GM21576 (cell line): ENCODE results near the gene MSTO1.
"Not testable (repeated sequence)": the region's sequence is repeated elsewhere in the genome, so short reads cannot be mapped to it uniquely, and the experiment has no call there.

ENCODE experiments used
- ATAC-seq: cut with Tn5 transposase; IDR thresholded peaks from one replicate; pipeline ENCODE4 v1.9.1; 2021; ENCODE audit warnings: mild to moderate bottlenecking, moderate library complexity; ENCODE audit not compliant: unreplicated experiment

The MSTO1 gene

GRCh38 chr1:155613226-155613625 lies 3.2 kb downstream of the MSTO1 start:
- not testable (repeated sequence) for ATAC-seq

DNA sequence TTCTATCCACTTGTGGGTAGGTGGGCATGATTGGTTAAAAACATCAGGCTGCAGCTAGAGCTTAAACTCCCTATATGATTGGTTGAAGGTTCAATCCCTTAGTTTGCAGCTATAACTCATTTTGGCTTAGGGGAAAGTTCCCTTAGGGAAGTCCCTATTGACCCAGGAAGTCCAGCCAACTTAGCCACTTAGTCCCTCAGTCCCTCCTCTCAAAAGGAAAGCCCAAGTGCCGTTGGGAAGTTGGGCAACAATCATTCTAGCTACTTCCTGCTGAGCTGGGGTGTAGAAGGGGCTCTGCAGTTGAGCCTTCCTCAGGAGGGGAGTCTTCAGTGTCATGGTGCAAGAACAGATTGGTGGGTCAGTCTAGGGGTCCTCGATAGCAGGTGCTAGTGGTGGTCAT lies 12.2 kb downstream of the MSTO1 start:
- no peak for ATAC-seq

- ATAC-seq, result no peak
Measured at GRCh38 chr1:155623357-155623756, 13.3 kb downstream of the MSTO1 start.

GRCh38 chr1:155626428-155626827 lies 16.4 kb downstream of the MSTO1 start:
- ATAC-seq, result not testable (repeated sequence)

DNA sequence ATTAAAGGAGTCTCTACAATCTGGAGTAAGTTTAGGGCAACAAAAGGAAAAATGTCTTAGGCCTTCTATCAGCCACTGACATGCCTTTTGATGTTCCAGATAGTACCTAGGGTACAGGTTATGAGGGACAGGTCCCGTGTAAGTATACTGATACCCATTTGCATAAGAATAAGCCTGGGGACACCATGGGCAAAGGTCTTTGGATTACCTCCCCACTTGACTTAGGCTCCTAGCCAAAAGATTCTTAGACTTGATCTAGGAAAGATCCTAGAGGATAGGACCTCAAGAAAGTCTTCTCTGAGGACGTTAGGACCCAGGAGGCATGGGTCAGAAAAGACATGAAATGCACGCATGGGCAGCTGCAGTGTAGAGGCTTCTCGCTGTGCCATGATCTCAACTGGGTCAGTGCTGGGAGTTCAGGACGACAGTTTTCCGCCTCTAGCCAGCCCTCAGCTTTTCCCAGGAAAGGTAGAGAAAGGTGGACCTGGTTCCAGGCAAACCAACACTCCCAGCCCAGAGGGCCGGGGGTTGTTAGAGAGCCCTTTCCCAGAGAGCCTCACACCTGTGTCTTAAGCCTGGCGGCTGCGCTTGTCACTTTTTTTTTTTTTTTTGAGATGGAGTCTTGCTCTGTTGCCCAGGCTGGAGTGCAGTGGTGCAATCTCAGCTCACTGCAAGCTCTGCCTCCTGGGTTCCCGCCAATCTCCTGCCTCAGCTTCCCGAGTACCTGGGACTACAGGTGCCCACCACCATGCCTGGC lies 26.6 kb downstream of the MSTO1 start:
- no peak for ATAC-seq

DNA sequence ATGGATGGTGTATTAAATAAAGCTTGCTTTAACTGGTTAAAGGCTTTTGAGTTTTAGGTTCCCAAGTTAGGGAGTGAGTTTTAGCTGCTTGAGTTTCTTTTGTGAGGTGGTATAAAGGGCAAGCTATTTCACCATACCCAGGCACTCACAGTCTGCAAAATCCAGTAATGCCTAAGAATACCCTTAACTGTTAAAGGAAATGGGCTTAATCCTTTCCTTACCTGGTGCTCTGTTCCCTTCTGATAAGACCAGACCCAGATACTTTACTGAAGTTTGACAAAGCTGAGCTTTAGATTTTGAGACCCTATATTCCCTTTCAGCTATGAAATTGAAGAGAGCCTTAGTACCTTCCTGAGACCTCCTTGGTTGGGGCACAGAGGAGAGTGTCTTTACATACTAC lies 30.3 kb downstream of the MSTO1 start:
- ATAC-seq, result no peak

DNA sequence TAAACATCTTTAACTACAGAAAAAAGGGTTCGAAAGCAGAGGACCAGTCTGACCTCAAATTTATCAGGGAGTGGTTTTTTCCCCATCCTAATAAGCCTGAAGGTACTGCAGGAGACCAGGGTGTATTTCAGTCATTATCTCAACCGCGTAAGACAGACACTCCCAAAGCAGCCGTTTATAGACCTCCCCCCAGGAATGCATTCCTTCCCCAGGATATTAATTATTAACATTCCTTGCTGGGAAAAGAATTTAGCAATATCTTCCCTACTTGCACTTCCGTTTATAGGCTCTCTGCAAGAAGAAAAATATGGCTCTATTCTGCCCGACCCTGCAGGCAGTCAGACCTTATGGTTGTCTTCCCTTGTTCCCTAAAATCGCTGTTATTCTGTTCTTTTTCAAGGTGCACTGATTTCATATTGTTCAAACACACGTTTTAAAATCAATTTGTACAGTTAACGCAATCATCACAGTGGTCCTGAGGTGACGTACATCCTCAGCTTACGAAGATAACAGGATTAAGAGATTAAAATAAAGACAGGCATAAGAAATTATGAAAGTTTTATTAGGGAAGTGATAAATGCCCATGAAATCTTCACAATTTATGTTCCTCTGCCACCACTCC lies 32.7 kb downstream of the MSTO1 start:
- not testable (repeated sequence) for ATAC-seq

GRCh38 chr1:155643230-155643629 lies 33.2 kb downstream of the MSTO1 start:
- ATAC-seq, result no peak

DNA sequence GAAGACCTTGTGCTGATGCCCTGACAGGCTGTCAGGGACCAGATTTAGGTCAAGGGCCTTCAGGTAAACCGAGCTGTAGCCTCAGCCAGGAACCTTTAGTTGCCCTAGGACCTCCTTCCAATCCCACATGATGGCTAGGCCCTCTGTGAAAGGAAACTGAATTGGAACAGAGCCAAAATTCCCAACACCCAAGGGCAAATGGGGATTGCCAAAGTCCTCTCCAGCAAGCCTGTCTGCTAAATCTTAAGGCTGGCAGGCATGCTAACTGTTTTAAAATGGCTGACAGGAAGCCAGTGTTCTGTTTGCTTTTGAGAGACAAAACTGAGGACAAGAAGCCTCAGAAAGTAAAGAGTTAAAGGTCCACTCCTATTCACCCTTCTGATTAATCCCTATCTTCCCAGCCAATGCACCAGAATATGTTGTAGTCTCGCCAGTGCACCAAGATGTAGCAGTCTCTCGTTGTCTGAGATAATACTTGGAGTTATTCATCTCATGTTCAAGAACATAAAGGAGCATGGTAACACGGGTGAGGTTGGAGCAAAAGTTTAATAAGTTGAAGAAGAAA lies 35.1 kb downstream of the MSTO1 start:
- ATAC-seq, result no peak

- no peak for ATAC-seq
Measured at GRCh38 chr1:155645648-155646047, 35.6 kb downstream of the MSTO1 start.

DNA sequence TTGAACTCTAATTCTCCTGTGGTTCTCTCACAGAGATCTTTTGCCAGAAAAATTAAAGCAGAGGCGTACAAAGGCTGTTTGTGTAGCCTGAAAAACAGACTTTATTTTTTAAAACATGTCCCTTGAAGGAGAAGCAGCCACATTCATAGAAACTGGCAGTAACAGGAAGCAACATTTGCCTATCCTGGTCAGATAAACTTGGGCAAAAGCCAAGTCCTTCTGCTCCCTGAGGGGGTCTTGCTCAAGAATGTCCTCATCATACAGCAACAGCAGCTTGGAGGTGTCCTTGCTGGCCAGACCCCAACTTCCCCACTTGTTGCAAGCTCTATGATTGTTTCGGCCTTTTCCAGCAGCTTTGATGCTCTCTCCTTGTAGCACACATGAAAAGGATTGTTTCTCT lies 36.3 kb downstream of the MSTO1 start:
- no peak for ATAC-seq

DNA sequence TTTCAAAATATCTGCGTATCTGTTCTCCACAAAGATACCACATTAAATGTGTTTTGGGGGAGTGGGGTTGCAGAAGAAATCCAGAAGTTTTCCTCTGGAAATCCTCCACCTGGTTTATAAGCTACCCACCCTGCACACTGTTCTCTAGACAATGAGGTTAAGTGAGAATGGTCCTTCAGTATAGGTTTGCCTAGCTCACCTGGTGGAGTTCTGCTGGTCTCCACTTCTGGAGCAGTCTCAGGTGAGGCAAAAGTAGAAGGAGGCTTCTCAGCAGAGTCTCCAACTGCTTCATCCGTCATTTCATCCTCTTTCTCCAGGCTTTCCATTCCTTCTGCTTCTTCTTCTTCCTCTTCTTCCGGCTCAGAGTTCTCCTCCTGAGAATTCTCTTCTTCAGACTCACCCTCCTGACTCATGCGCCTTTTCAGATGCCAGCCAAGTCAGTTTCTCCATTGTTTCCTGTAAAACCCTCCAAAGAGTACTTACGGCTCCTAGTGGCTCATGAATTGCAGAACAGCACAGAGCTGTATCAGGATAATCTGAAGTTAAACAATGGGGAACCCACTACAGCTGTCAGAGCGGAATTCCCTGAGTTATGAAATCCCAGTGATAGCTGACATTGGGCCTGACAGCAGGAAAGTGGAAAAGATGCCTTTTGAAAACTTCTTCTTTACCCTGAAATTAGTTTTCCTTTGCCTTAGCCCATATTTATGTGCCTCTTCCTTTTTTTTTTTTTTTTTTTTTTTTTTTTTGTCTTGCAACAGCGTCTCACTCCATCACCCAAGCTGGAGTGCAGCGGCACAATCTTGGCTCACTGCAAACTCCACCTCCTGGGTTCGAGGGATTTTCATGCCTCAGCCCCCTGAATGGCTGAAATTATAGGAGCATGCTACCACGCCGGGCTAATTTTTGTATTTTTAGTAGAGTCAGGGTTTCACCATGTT lies 38.5 kb downstream of the MSTO1 start:
- no peak for ATAC-seq

DNA sequence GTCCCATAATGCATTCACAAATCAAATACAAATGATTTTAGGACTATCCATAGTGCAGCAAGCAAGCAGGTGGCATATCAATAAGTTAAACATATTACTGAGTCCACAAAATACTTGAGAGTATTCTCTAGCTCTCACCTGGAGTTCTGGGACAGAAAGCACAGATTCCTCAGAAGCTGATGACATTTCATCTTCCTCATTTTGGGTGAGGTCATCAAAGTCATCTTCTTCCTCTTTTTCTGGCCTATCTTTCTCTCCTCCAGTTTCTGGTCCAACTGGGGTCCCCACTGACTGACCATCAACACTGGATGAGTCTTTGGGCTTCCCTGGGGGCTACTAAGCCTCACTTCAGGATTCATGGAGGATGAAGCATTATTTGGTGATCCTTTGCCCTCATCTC lies 39.7 kb downstream of the MSTO1 start:
- ATAC-seq, result no peak

GRCh38 chr1:155650231-155650757 lies 40.3 kb downstream of the MSTO1 start:
- no peak for ATAC-seq

DNA sequence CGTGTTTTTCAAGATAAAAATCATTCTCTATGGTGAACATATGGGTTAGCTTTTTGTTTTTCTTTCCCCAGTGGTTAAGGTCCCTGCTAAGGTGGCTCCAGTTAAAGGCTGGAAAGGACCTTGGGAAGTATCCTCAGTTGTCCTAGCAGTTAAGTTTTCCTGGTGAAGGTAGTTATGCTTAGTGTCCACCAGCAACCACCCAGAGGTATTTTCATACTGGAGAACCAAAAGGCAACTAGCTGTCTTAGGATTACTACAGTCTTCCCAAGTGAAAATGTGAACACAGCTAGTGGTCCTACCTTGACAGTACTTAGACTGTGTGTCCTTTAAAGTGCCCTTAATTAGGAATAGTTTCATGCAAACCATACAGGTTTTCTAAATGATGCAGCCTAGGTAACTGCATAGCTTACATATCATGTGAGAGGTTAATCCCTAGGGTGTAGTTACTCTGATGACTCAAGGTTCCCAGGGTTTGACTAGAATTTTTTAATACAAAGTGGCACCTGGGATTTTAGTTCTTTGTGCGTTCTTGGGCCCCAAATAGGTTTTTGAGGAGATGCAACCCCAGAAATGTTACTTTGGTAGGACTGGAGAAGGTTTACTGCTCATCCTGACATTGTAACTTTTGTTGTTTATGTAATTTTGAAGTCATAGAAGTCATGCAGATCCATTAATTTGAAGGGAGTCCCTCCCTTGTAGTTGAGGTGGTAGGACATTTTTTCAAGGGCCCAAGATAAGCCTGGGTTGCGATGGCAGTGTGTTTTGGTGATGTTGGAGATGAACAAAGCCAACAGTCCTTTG lies 42.0 kb downstream of the MSTO1 start:
- ATAC-seq, result no peak

DNA sequence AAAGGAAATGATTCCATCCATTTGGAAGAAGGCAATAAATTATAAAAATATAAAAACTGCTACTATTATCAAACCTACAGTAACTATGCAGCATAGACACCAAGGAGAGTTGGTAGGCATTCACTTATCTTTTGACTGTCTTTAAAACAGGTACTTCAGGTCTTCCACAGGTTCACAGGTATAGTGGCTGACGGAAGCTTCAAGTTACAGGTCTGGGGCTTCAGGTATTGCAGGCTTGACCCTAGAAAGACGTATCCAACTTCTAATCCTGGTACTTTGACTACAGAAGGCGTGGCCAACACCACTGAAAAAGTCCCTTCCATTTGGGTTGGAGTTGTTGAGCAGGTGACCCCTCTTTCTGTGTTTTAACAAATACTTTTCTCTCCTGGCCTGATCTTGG lies 42.9 kb downstream of the MSTO1 start:
- no peak for ATAC-seq

DNA sequence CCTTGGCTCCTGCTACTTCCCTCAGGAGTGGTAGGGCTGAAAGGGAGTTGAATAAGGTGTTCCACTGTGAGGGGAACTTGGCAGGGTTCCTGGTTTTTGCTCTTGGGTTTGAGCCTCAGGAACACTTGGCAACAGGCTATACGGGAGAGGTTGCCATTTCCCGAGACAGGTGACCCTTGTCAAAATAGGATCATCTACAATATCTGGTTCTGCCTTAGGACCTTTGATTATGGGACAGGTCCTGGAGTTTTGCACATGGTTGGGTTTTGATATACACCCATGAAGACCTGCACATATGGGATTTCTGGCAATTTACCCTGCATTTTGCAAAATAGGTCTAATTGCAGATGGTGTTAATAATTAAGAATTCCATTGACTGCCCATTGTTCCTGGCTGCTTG lies 47.4 kb downstream of the MSTO1 start:
- ATAC-seq, result no peak

- ATAC-seq, result not testable (repeated sequence)
Measured at GRCh38 chr1:155661239-155661638, 51.2 kb downstream of the MSTO1 start.
